NCI-H2081 treated with DMSO at 0.1 percent for 48 hours (cell line): ENCODE measurements around the gene DUOXA1.

Source experiments
- DNase-seq: peaks from one replicate; lab custom pipeline; 2025; lab: John Stamatoyannopoulos, UW

DUOXA1 gene, protein sequence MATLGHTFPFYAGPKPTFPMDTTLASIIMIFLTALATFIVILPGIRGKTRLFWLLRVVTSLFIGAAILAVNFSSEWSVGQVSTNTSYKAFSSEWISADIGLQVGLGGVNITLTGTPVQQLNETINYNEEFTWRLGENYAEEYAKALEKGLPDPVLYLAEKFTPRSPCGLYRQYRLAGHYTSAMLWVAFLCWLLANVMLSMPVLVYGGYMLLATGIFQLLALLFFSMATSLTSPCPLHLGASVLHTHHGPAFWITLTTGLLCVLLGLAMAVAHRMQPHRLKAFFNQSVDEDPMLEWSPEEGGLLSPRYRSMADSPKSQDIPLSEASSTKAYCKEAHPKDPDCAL

DNA sequence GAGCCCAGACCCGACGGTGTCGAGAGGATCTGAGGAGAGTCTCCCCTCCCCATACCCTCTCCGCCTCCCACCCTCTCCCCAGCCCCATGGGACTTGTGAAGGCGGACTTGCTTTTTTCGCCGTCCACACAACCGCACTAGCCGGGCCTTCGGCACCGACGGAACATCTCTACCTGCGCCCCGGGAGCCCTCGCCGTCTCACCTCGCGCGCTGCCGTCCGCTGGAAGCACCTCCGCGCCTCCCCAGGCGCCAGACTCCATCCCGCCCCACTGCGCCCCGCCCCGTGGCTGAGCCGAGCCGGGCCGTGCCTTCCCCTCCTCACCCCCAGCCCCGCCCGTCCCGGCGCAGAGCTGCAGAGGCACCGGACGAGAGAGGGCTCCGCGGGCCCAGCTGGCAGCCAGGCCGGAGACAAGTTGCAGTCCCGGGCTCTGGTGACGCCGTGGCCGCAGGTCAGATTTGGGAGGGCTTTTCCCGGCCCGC, at the start of gene DUOXA1, which contains the start of gene DUOX1:
Gene DUOXA1, minus strand, starts transcription at position 229 of the 479 bp plus-strand sequence. CDS start 6,865 bp downstream, outside the sequence.
Gene DUOX1, plus strand, starts transcription at position 344 of the 479 bp plus-strand sequence. CDS start 1,973 bp downstream, outside the sequence.
- DNase-seq, result no peak

DNA sequence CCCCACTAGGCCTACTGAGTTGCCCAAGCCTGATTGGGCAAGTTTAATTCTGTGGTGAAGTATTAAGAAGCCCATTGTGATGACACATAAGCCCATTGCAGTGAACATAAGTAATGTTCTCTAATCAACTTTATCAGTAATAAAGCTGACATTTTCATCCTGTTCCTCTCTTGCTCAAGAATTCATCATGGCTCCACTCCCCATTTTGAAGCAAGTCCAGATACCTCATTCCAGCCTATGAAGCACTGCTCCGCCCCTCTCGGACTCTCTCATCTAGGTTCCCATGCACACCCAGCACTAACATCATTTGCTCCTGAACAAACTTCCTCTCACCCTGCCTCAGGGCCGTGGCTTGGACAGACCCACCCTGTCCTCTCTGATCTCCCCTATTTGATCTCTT, 47.6 kb upstream of the DUOXA1 start:
- DNase-seq, result no peak

DNA sequence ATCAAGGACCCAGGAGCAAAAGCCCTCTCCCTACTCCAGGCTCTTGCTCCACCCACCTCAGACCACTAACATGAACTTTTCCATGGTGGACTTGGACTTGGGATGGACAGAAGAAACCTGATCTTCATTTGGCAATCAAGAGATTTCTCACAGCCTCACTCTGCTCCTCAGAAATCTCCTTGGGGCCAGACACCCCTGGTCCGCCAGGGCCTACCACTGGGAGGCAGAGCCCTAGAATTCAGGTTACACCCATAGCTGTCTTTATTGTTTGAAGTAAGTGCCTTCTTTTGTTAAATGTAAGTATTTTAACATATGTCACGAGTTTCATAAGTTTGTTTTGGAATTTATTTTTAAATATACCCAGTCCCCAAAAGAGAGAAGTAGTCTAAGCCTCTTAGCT, 44.9 kb upstream of the DUOXA1 start:
- no peak for DNase-seq

DNA sequence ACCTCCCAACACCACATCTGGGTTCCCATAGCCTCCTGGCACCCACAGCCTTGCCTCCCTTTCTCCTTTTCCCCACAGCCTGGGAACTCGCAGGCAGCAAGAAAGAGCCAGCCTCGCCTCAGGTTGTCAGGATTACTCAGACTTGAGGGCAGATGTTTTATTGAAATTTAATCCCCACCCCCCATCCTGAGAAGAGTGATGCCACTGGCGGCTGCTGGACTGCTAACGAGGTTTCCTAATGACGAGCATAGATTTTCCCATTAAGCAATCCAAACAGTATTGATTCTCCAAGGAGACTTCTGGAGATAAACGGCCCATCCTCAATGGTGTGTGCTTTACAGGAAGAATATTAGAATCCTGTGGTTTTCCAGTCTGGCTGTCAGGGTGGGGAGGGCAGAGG, 44.4 kb upstream of the DUOXA1 start:
- DNase-seq, result no peak

DNA sequence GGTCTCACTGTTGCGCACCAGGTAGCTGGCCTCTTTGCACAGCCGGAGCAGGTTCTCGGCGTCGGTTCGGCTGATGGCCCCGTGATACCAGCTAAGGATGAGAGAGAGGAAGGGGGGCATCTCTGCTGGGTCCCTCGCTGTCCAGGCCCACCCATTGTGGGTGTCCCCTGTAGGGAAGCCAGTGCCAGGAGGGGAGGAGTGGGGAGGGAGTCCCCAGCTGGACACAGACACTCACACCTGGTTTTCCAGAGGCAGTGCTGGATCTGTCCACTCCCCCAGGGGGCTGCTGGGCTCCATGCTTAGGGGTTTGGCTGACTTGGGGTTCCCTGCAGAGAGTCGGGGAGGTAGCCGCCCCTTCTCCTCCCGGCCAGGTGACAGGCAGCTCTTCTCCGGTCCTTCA, 42.2 kb upstream of the DUOXA1 start:
- no peak for DNase-seq

DNA sequence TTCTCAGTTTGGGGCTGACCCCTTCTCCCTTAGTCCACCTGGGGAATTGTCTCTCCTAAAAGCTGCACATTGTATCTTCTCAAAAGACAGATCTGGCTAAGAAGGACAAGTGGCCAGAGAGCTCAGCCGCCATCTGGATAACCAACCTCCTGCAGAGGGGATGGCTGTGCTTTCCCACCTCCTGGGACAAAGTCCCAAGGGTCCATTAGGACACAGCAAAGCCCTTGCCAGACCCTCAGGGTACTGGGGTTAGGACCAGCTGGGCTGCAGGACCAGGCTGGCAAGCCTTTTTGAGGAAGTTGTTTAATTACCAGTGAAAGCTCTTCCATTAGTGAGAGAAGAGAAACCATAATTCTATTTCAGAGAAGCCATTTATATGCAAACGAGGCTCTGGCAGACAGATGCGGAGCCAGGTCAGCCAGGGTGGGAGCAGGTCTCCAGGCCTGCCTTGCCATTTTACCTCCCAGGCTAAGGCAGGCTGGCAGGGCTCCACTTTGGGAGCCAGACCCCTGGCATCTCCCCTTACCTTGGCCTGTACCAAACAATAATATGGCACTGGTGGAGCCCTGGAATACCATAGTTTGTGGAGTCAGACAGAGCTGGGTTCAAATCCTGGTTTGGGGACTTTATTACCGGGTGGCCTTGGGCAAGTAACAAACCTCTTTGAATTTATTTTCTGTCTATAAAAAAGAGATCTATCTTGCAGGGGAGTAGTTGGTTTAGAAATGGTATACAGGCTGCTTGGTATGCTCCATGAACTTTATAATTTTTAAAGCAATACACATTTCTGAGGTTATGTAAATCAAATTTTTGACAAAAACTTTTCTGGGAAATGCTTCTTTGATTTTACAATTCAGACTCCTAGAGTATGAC, 40.2 kb upstream of the DUOXA1 start:
- no peak for DNase-seq

DNA sequence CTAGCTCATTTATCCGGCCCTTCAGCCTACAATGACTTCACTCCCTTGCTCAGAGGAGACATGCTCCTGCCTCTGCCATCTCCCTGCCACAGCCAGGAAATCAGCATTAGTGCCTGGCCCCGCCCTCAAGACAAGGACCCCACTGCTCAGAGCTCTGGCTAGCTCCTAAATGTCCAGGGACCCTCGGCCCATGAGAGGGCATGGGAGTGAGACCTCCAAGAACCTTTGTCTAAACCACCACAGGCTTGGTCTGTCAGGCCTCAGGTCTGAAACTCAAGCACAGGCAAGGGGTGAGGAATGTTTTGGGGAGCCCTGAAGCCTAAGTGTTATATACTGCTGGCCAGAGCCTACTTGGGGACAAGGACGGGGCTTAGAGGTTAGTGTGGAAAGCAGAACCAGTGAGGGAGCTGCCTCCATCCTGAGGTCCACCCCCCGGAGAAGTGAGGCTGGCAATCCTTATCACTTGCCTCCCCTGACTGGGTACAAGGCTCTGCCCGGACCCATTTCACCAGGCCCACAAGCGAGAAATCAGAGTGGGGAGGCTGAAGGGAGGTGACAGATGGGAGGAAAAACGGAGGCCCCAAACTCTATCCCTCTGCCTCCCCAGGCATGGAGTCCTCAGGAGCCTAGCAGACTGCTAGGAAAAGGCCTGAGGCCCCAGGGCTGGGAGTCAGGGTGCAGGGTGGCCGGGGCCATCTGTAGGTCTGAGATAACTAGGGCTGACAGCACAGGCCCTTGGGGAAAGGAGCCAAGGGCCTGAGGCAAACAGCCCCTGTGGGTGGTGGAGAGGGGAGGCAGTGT, 39.3 kb upstream of the DUOXA1 start:
- DNase-seq, result no peak

DNA sequence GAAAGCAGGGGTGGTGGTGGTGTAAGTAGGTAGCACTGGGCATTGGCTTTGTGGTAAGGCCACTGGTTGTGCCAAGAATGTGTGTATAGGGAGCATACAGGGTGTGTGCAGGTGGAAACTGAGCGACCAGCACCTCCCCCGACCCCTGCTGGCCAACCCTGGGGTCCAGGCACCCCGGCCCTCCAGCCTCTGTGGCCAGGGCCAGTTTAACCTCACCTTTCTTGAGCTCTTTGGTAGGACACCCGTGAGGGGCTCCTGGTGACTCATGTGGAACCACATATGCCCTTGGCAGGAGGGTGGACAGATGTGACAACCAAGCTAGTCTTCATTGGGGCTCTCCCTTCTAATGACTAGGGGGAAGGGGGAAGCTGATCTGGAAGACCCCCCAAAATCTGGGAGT, 38.6 kb upstream of the DUOXA1 start:
- no peak for DNase-seq

DNA sequence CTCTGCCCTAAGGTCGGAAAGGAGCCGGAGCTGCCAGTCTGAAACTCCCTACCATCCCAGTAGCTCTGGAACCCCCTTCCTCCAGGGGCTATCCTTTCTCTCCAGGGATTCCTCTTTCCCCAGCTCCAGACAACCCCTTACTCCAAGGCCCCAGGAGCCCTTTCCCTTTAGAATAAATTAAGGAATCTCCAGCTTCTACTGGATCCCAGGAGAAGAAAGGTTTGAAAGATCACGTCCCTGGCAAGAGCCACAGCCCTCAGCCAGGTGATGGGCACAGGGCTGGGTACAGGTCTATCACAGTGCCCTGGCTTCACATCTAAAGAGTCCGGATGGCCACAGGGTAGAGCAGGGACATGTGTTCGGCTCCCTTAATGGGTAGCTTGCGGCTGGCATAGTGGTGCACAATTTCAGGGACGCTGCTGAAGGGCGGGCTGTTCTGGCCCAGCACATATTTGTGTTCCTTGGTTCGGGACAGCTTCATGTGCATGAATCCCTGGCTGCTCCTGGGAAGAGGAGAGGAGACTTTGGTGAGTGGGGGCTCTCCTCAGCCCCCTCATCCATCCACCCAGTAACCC, 38.0 kb upstream of the DUOXA1 start:
- no peak for DNase-seq

DNA sequence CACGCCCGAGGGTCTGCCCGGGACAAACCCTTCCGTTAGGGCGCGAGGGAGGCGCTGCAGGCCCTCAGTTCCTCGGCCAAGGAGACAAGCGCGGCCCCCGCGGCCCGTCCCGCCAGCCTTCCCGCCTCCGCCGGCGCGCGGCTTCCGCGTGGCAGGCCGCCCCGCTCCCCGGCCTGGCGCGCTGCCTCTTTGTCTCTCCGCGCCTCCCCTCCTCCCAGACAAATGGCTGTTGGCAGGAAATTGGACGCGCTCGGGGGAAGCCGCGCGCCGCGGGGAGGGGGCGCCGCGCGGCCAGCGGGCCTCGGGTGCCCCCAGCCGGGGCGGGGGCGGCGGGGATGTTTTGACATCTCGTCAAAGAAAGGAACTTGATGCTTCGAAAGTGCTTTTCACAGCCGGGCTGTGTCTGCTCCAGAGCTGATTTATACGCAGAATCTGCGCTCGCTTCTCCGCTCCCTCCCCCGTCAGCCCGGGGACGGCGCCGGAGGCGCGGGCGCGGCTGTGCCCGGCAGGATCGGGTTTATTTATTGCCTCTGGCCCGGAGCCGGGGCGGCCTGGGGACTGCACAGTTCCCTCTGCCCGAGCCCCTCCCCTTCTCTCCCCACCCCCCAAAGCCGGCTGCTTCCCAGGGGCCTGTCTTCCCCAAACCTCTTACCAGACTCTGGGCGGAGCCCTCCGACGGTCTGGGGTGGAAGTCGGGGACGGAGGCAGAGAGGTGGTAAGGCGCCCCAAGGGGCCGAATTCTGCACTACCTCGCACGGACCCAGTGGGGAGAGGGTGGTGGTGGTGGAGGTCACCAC, 37.4 kb upstream of the DUOXA1 start:
- DNase-seq, result no peak

- no peak for DNase-seq
Observed at GRCh38 chr15:45165536-45165935, 35.9 kb upstream of the DUOXA1 start.

GRCh38 chr15:45164914-45165313, 35.2 kb upstream of the DUOXA1 start:
- DNase-seq, result no peak

DNA sequence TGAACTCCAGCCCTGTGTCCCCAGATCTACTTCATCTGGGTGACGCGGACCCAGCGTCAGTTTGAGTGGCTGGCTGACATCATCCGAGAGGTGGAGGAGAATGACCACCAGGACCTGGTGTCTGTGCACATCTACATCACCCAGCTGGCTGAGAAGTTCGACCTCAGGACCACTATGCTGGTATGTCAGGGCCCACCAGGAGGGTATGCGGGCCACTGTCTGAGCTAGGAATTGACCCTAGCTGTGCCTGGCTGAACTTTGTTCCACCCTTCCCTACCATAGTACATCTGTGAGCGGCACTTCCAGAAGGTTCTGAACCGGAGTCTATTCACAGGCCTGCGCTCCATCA, 33.8 kb upstream of the DUOXA1 start:
- no peak for DNase-seq

- peak; percentile 43 for DNase-seq
Observed at GRCh38 chr15:45162771-45163507, 33.3 kb upstream of the DUOXA1 start.

DNA sequence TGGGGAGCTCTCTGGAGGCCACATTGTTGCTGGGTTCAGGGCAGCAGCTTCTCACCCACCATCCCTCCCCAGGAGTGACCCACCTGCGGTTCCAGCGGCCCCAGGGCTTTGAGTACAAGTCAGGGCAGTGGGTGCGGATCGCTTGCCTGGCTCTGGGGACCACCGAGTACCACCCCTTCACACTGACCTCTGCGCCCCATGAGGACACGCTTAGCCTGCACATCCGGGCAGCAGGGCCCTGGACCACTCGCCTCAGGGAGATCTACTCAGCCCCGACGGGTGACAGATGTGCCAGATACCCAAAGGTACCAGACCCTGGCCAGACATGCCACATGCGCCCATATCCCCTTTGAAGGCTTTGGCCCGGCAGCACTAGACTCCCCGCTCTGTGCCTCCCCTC, 32.0 kb upstream of the DUOXA1 start:
- no peak for DNase-seq

- no peak for DNase-seq
Observed at GRCh38 chr15:45157974-45158373, 28.3 kb upstream of the DUOXA1 start.

- DNase-seq, result no peak
Observed at GRCh38 chr15:45156744-45157455, 27.2 kb upstream of the DUOXA1 start.

DNA sequence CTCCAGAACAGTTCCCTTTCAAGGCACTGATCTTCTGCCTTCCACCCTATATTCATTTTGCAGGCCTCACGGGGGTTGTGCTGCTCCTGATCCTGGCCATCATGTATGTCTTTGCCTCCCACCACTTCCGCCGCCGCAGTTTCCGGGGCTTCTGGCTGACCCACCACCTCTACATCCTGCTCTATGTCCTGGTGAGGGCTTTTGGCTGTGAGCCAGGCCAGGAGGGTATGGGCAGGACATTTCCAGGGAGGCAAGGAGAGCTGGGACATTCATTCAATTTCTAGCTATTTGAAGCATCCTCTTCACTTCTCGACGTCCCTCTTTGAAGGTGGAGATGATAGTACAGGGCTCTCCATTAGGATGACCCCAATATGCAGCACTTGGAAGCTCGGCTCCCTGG, 26.1 kb upstream of the DUOXA1 start:
- DNase-seq, result no peak

DNA sequence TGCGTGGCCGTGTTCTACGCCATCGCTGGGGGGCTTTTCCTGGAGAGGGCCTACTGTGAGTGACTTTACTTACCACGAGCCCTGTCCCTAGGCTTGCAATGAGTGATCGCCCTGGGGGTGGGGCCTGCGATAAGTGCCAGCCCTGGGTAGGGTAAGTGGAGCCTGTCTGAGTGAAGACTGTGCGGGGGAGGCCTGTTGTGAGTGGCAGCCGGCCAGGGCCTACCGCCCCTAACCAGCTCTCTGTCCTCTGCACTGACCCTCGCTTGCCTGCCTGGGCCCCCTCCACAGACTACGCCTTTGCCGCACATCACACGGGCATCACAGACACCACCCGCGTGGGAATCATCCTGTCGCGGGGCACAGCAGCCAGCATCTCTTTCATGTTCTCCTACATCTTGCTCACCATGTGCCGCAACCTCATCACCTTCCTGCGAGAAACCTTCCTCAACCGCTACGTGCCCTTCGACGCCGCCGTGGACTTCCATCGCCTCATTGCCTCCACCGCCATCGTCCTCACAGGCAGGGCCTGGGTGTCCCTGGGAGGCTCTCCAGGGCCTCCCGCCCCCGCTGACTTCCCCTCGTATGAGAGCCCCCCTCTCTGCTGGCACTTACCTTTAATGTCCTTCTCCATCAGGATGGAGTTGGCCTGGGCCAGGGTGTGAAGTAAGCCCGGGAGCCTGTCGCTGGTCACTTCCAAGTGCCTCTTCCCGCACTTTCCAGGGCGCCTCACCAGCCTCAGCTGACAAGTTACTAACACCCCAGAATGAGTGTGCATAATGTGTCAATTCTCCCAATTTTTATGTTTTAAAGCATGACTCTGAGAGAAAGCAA, 22.5 kb upstream of the DUOXA1 start:
- no peak for DNase-seq
